ENCODE data around the gene TTC22.

DNA sequence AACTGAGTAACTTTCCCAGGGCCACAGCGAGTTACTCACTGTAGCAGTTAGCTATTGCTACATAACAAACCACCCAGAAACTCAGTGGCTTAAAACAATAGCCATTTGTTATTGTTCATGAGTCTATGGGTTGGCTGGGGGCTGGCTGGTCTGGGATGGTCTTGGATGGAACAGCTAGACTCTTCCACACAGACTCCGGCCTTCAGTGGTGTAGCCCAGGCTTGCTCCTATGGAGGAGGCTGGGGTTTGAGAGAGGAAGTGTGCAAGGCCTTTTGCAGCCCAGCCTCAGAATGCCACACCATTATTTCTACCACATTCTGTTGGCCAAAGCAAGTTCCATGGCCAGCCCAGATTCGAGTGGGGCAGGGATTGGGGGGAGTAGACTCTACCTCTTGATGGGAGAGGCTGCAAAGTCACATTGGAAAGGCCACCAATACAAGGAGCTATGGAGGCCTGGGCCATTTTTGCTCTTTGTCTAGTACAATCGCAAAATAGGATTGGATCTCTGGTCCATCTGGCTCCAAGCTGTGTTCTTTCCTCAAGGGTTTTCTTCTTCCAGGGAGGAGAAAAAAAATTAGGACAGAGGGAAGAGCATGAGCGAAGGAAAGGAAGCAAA is 37.5 kb upstream of the TTC22 start:
- TF ChIP-seq, protein P1, sequence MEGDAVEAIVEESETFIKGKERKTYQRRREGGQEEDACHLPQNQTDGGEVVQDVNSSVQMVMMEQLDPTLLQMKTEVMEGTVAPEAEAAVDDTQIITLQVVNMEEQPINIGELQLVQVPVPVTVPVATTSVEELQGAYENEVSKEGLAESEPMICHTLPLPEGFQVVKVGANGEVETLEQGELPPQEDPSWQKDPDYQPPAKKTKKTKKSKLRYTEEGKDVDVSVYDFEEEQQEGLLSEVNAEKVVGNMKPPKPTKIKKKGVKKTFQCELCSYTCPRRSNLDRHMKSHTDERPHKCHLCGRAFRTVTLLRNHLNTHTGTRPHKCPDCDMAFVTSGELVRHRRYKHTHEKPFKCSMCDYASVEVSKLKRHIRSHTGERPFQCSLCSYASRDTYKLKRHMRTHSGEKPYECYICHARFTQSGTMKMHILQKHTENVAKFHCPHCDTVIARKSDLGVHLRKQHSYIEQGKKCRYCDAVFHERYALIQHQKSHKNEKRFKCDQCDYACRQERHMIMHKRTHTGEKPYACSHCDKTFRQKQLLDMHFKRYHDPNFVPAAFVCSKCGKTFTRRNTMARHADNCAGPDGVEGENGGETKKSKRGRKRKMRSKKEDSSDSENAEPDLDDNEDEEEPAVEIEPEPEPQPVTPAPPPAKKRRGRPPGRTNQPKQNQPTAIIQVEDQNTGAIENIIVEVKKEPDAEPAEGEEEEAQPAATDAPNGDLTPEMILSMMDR (IDR thresholded peaks at IDR 0.05): no peak
- no peak for TF ChIP-seq POLR2AphosphoS5 (IDR thresholded peaks at IDR 0.05)

Measured in esophagus muscularis mucosa (tissue), 3 donors.